Fibroblast of skin of right quadriceps (primary cell): Measurements from ENCODE around the gene PAQR6.
A peak's percentile ranks its signal among the peaks of the same experiment; 100 is the strongest.

ENCODE experiments used
- DNase-seq: peaks from one replicate; pipeline ENCODE4 v3.0.0-alpha.2; 2013

Gene PAQR6

GRCh38 chr1:156247460-156248322 lies at the start of gene PAQR6:
Gene PAQR6, minus strand, starts transcription at chr1:156248056. Its CDS starts 1,325 bp downstream, at chr1:156246731.
- DNase-seq: no peak

GRCh38 chr1:156295391-156295947 lies 47.6 kb upstream of the PAQR6 start, which contains the start of gene GLMP:
Gene GLMP, minus strand, starts transcription at chr1:156295679. Its CDS starts 34 bp downstream, at chr1:156295645.
- peak; percentile 62 for DNase-seq

GRCh38 chr1:156293895-156294294 lies 46.0 kb upstream of the PAQR6 start:
- DNase-seq: no peak

GRCh38 chr1:156293098-156293434 lies 45.2 kb upstream of the PAQR6 start:
- no peak for DNase-seq

- peak; percentile 66 for DNase-seq
Observed at GRCh38 chr1:156291226-156292061, 43.6 kb upstream of the PAQR6 start.

GRCh38 chr1:156289857-156290256 lies 42.0 kb upstream of the PAQR6 start:
- no peak for DNase-seq

GRCh38 chr1:156286061-156286460 lies 38.2 kb upstream of the PAQR6 start:
- DNase-seq: no peak

GRCh38 chr1:156285437-156285836 lies 37.6 kb upstream of the PAQR6 start:
- no peak for DNase-seq

GRCh38 chr1:156284757-156285156 lies 36.9 kb upstream of the PAQR6 start:
- DNase-seq: no peak

GRCh38 chr1:156284112-156284511 lies 36.3 kb upstream of the PAQR6 start, which contains the start of gene TMEM79:
Gene TMEM79, plus strand, starts transcription at chr1:156284325. Its CDS starts 902 bp downstream, at chr1:156285227.
- DNase-seq: no peak

GRCh38 chr1:156283521-156283920 lies 35.7 kb upstream of the PAQR6 start:
- DNase-seq: no peak

- DNase-seq: peak; percentile 99
Observed at GRCh38 chr1:156282479-156283222, 34.8 kb upstream of the PAQR6 start, which contains the start of gene SMG5. Gene SMG5, minus strand, starts transcription at chr1:156282825. Its CDS starts 145 bp downstream, at chr1:156282680.

- DNase-seq: no peak
Observed at GRCh38 chr1:156281693-156282478, 34.0 kb upstream of the PAQR6 start.

GRCh38 chr1:156281281-156281680 lies 33.4 kb upstream of the PAQR6 start:
- peak; percentile 48 for DNase-seq

GRCh38 chr1:156279837-156280236 lies 32.0 kb upstream of the PAQR6 start:
- DNase-seq: no peak

GRCh38 chr1:156276966-156277381 lies 29.1 kb upstream of the PAQR6 start:
- no peak for DNase-seq

- DNase-seq: no peak
Observed at GRCh38 chr1:156276532-156276931, 28.7 kb upstream of the PAQR6 start.

- no peak for DNase-seq
Observed at GRCh38 chr1:156270314-156270713, 22.5 kb upstream of the PAQR6 start.

- DNase-seq: no peak
Observed at GRCh38 chr1:156268336-156268735, 20.5 kb upstream of the PAQR6 start.

GRCh38 chr1:156266051-156266450 lies 18.2 kb upstream of the PAQR6 start:
- no peak for DNase-seq

- no peak for DNase-seq
Observed at GRCh38 chr1:156263288-156263655, 15.4 kb upstream of the PAQR6 start.
